ENCODE results near the gene EFS. TPM values are rescaled to one million over a fixed set of nuclear protein-coding genes. Genes with fewer than 3 reads are reported as not detected.
A peak's percentile ranks its signal among the peaks of the same experiment; 100 is the strongest.

EFS gene
- total and polyA plus RNA-seq, 10 of the 15 experiments (the other 5 are each of a cell fraction or from before 2014, with no cell fraction given): 0.08 TPM; not detected in 9

- BruUV-seq (replicated peaks): no TSS peak
- no peak for FAIRE-seq
- Histone ChIP-seq H3K27me3 (replicated peaks in 1 of 2; ENCODE audit: control insufficient read depth in 2 of 2, insufficient read depth in 2 of 2, low read length in 1 of 2) (peaks cover 0 to 3% of the 10 kb centered on the region in 2 experiments; a peak in 2 of 4 replicates), H3K4me3 (no peak overlapping the region), H3K4me2 (ENCODE audit: control insufficient read depth, insufficient read depth) (no peak overlapping the region), H3K36me3 (ENCODE audit: control insufficient read depth in 2 of 2, insufficient read depth in 2 of 2, low read length in 1 of 2) (no peaks in the 10 kb centered on the region), H3K9me3 (replicated peaks; ENCODE audit: control insufficient read depth, insufficient read depth, low read length) (no peaks in the 10 kb centered on the region), H2AFZ (ENCODE audit: control insufficient read depth, low read depth, low read length) (no peak overlapping the region), H3K4me1 (ENCODE audit: control insufficient read depth, insufficient read depth, low read length) (no peaks in the 10 kb centered on the region), H3K27ac (ENCODE audit: control insufficient read depth, insufficient read depth) (no peak overlapping the region), H3K79me2 (ENCODE audit: control insufficient read depth, insufficient read depth, low read length) (no peaks in the 10 kb centered on the region), H4K20me1 (ENCODE audit: control insufficient read depth, insufficient read depth) (no peaks in the 10 kb centered on the region), H3K9ac (ENCODE audit: control insufficient read depth, insufficient read depth, low read length) (no peak overlapping the region)
- DNase-seq (ENCODE audit: low read depth, low spot score): no peak
- ATAC-seq: peak; percentile 25; the same call in 1 of the 3 replicates
- ChIA-PET POLR2A (interaction anchor here (0.7 kb wide), 1 partner anchor 14 kb away, joined by 4 read pairs; no protein-coding TSS in a partner anchor), RAD21 (ENCODE audit: unreplicated experiment) (no interaction called here), SMC1A (ENCODE audit: uncharacterized antibody, unreplicated experiment) (no interaction called here), CTCF (interaction anchor here (1.1 kb wide), 1 partner anchor 131 kb away, joined by 4 read pairs; no protein-coding TSS in a partner anchor)
- in situ Hi-C loops (cut with MboI): no loop called here
- 32% methylated on average over 2 of the region's 2 CpGs for WGBS (ENCODE audit: insufficient coverage, insufficient replicate concordance, low lambda C conversion rate, missing lambda C conversion rate)
- TF ChIP-seq POLR2AphosphoS5 (IDR thresholded peaks at IDR 0.05; ENCODE audit: low read length): no peak
- TF ChIP-seq IRF4 (IDR thresholded peaks at IDR 0.05; ENCODE audit: low read depth, low read length): peak; percentile 62; the same call in 1 of the 2 replicates
- intact Hi-C loops (cut with micrococcal nuclease; ENCODE audit: unreplicated experiment): no loop called here
These were observed 44.5 kb upstream of the EFS start for GRCh38 chr14:23409475-23409874.

- WGBS (ENCODE audit: insufficient coverage, insufficient replicate concordance, low lambda C conversion rate, missing lambda C conversion rate): 12% methylated on average over 5 of the region's 5 CpGs
- Histone ChIP-seq H3K4me3 (no peak overlapping the region), H3K9ac (ENCODE audit: control insufficient read depth, insufficient read depth, low read length) (no peak overlapping the region), H3K27ac (ENCODE audit: control insufficient read depth, insufficient read depth) (no peak overlapping the region), H2AFZ (ENCODE audit: control insufficient read depth, low read depth, low read length) (no peak overlapping the region), H3K36me3 (ENCODE audit: control insufficient read depth in 2 of 2, insufficient read depth in 2 of 2, low read length in 1 of 2) (no peaks in the 10 kb centered on the region), H3K79me2 (ENCODE audit: control insufficient read depth, insufficient read depth, low read length) (no peaks in the 10 kb centered on the region), H3K4me2 (ENCODE audit: control insufficient read depth, insufficient read depth) (no peak overlapping the region), H3K27me3 (replicated peaks in 1 of 2; ENCODE audit: control insufficient read depth in 2 of 2, insufficient read depth in 2 of 2, low read length in 1 of 2) (peaks cover 0 to 3% of the 10 kb centered on the region in 2 experiments; a peak in 3 of 4 replicates), H3K4me1 (ENCODE audit: control insufficient read depth, insufficient read depth, low read length) (no peaks in the 10 kb centered on the region), H4K20me1 (ENCODE audit: control insufficient read depth, insufficient read depth) (no peaks in the 10 kb centered on the region), H3K9me3 (replicated peaks; ENCODE audit: control insufficient read depth, insufficient read depth, low read length) (no peaks in the 10 kb centered on the region)
- SMC1A ChIA-PET (ENCODE audit: uncharacterized antibody, unreplicated experiment): no interaction called here
- no TSS peak for BruUV-seq (replicated peaks)
- CTCF ChIA-PET: no interaction called here
- RAD21 ChIA-PET (ENCODE audit: unreplicated experiment): no interaction called here
- TF ChIP-seq CHD4 (IDR thresholded peaks at IDR 0.05): no peak
- no peak for TF ChIP-seq MTA2 (IDR thresholded peaks at IDR 0.05; ENCODE audit: low read depth)
- no peak for TF ChIP-seq RELA (IDR thresholded peaks at IDR 0.05; ENCODE audit: borderline replicate concordance, partially characterized antibody)
- TF ChIP-seq ZBTB4 (CRISPR knock-in tag; IDR thresholded peaks at IDR 0.05): no peak
- TF ChIP-seq CEBPZ (IDR thresholded peaks at IDR 0.05; ENCODE audit: low read depth, low read length): no peak
- POLR2A ChIA-PET: no interaction called here
- intact Hi-C loops (cut with micrococcal nuclease; ENCODE audit: unreplicated experiment) (no loop called here), in situ Hi-C loops (cut with MboI) (no loop called here)
- ATAC-seq (no peak), FAIRE-seq (no peak), DNase-seq (ENCODE audit: low read depth, low spot score) (no peak)
These were observed 43.3 kb upstream of the EFS start for GRCh38 chr14:23408307-23408630.
